Measurements from ENCODE around the gene FIGN.

Gene FIGN

DNA sequence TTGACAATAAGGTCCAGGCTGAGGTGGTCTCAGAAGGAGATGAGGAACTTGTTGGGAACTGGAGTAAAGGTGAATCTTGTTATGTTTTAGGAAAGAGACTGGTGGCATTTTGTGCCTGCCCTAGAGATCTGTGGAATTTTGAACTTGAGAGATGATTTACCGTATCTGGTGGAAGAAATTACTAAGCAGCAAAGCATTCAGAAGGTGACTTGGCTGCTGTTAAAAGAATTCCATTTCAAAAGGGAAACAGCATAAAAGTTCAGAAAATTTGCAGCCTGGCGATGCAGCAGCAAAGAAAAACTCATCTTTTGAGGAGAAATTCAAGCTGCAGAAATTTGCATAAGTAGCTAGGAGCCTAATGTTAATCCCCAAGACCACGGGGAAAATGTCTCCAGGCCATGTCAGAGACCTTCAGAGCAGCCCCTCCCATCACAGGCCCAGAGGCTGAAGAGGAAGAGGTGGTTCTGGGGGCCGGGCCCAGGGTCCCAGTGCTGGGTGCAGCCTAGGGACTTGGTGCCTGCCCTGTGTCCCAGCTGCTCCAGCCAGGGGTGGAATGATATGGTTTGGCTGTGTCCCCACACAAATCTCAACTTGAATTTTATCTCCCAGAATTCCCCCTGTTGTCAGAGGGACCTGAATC lies 73.5 kb downstream of the FIGN start:
- no peak for DNase-seq (ENCODE audit: low read depth)

DNA sequence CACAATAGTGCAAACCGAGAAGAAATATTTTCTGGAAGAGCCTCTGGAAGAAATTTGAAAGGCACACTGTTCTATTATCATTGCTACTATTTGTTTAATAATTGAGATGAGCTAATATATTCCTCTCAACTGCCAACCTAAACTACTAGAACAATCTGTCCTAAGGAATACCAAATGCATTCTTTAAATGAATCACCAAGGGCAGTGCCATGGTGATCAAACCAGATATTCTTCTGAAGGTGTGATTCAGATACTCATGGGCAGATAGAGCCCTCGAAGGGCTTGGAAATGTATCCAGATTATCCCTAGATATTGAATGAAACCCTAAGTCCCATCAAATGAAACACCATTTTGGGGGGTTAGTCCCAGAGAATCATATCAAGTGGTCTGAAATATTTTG lies 76.6 kb downstream of the FIGN start:
- no peak for DNase-seq (ENCODE audit: low read depth)

DNA sequence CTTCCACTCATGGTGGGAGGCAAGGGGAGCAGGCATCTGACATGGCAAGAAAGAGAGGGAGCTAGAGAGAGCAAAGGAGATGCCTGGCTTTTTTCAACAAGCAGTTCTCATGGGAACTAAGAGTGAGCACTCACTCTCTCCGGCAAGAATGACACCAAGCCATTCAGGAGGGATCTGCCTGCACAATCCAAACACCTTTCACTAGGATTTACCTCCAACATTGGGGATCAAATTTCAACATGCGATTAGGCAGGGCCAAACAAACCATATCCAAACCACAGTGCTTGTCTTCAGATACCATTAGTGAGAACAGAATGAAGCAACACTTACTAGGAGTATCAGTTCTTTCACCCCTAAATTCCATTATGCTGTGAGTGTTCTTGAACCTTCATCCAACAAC lies 77.3 kb downstream of the FIGN start:
- DNase-seq (ENCODE audit: low read depth) = no peak

DNA sequence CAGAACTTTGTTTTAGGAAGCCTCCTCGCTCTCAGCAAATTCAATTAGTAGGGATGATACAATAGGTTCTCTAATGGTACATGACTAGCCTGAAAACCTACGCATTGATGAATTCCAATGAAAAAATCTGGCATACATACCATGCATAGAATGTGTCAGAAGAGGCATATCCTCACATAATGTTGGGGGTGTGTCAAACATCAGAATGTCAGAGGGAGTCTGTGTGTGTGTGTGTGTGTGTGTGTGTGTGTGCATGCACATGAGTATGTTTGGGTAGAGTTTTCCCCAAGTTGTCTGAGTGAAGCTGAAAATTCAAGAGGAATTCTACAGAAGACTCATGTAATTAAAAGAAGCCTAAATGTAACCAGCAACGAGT lies 78.5 kb downstream of the FIGN start:
- no peak for DNase-seq (ENCODE audit: low read depth)

DNA sequence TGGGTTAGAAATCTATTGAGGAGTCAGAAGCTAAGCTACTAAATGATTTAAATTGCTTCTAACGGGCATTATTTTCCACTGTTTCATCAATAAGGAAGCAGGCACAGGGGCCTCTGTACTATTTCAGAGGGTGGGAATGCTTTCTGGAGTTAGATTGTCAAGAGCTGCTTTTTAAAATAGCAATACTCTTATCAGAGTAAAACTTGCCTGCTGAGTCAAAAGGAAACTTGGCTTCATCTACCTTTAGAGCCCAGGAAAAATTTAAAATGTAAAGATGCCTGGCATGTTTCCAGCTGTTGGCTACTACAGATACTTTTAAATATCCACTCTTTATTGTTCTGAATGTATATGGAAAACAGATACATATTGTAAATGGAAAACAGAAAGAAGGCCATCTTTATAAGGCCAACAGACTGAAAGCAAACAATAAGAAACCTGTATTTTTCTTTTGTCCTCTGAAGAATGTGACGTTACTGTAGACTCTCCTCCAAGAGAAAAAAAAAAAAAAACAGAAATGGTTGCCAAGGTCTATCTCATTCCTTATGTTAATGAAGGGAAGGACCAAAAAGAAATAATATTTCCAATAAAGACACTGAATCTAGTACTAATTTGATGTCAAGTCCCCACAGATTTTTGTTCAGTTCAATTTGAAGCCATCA lies 79.1 kb downstream of the FIGN start:
- DNase-seq (ENCODE audit: low read depth) = no peak

DNA sequence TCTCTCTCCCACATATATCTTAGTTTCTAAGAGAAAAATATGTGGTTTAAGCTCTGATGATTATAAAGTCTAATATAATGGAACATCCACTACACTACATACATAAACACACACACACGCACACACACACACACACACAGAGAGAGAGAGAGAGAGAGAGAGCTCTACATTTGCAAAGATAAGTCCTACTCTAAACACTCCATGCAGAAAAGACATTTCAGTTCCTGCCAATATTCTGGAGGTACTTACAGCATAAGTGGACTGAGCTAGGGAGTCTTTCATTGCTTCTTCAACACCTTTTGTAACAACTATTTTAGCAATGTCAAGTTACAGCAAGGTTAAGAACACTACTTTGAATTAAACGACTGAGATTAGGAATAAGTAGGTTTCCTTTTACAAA lies 80.1 kb downstream of the FIGN start:
- no peak for DNase-seq (ENCODE audit: low read depth)

DNA sequence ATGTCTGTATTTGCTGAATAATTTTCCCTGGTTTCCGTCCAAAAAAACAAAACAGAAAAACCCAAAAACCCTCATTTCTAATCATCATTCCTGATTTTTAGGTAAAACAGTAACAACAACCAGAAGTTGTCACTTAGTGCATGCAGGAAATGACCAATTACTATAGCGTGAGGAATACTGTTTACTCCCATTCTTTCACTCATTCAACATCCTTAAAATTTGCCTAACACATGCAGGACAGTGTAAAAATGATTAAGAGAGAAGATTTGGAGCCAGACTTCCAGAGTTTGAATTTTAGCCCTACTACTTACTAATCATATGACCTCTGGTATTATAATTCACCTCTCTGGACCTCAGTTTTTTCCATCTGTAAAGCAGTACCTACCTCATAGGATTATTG lies 83.1 kb downstream of the FIGN start:
- DNase-seq (ENCODE audit: low read depth) = no peak

DNA sequence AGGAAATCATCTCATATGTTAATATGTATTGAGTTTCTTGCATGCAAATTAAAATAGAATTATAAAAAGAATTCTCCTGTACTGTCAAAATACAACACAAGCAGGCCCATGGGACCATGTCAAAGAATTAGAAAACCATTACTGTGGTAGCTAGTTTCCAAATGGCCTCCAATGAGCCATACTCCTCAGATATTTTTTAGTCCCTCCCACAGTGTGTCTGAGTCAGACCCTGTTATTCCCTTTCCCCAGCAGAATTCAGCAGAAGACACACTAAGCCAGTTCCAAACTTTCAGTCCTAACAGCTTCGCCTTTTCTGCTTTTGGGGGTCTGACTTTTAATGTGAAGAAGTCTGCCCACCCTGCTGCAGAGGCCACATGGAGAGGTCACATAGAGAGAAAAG lies 86.7 kb downstream of the FIGN start:
- no peak for DNase-seq (ENCODE audit: low read depth)

DNA sequence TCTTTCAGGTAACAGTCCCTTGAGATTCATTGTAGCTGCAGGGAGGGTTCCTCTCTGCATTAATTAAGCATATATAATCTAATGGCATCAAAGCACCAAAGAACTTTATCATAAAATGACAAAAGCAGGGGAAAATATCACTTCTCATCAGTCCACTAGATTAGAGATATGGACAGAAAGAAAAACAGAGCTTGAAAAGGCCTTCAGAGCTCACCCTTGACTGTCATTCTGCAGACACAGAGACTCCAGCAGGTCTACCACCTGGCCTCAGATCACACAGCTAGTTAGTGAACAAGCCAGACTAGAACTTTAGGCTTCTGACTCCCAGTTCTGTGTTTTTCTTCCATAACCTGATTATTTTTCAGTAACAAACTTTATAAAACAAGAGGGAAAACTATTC lies 88.5 kb downstream of the FIGN start:
- no peak for DNase-seq (ENCODE audit: low read depth)

DNA sequence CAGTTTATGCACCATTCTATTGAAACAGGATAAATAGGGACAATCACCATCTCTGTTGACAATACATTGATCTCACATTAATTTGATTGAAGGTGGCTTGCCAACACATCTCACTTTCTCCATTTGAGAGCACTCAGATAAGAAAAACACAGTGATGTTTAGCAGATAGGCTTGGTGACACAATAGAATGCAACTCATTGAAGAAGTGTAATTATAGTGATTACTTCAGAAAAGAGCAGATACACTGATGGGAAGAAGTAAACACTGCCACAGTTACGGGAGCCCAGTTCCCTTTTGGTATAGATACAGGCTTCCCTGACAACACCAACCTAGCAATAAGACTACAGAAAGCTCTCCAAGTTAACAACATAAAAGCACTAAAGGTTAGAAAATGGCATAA lies 89.1 kb downstream of the FIGN start:
- no peak for DNase-seq (ENCODE audit: low read depth)

DNA sequence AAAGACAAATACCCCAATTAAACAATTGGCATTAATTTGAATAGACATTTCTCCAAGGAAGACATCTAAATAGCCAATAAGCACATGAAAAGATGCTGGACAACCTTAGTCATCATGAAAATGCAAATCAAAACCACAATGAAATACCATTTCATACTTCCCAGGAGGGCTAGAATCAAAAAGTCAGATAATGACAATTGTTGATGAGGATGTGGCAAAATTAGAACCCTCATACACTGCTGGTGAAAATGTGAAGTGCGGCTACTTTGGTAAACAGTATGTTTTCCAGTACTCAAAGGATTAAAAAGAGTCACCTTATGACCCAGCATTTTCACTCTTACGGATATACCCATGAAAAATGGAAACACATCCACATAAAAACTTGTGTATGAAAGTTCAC lies 91.6 kb downstream of the FIGN start:
- DNase-seq (ENCODE audit: low read depth) = no peak

DNA sequence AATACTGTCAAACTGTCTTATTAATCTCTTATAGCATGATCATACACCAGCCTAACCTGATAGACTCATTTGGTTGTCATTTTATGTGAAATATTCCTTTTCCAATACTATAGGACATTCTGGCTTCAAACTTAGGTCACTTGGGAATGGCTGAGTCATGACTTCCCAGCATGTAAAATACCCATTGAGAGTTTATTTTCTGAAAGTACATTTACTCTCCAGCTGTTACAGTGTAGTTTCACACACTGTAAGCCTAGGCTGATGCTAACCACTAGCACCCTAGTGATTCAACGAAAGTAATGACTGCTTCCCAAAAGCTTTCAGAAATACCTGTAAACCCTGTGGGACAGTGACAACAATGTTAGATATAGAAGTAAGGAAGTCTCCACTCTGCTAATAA lies 93.8 kb downstream of the FIGN start:
- no peak for DNase-seq (ENCODE audit: low read depth)

DNA sequence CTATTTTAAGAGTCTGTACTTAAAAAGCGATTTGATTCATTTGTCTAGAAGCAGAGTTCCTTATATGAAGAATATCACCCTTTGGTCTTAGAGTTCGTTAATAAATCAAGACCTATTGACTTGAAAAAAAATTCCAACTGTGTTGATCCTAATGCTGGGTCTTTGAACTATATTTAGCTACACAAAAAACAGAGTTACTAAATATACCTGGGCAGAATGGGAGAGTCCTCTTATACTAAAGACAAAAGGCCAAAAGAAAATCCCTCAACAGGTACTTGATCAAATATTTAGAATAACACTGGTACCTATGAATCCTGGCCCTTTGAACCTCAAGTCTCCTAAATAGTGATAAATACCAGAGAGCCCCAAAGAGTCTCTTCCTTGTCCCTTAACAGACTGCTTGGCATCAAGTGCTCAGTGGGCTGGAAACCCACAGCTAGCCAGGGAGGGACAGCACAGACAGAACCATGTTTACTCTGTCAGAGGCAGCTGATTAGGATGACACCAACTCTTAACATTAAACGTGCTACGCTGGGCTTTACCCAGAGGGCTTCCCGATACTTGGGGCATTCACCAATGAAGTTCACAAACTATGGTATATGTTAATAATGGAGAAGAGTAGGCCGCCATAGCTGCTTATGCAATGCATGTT lies 95.1 kb downstream of the FIGN start:
- DNase-seq (ENCODE audit: low read depth) = no peak

DNA sequence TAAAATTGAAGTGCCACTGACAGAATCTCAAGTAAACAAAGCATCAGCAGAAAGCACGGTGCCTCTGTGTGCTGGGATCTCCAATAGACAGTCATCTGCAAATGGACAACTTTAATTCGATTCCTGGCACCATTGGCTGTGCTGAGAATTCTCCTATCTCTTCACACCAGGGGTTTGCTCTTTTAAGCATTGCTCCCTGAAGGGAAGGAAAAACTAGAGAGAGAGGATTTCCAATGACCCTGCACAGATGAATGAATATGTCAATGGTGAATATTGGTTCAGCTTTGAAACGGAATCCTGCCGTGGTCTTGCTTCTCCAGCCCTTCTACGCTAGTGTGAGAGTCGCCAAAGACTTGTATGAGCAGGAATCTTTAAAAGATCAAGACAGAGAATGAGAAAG lies 97.9 kb downstream of the FIGN start:
- no peak for DNase-seq (ENCODE audit: low read depth)

DNA sequence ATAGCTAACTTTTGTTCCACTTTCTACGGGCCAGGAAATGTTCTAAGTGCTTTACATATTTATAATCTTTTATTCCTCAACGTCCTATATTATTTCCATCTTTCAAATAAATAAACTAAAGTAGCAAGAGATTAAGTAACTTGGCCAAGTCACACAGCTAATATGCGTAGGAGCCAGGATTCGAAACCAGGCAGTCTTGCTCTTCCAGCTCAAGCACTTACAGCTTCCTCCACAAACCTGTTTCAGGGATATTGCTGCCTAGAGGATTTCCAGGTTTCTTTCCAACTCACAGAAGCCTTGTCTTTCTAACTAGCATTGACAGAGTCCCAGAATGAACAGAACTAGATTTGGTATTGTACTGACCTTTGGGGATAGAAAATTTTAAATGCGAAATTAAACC lies 102.5 kb downstream of the FIGN start:
- DNase-seq (ENCODE audit: low read depth) = no peak

DNA sequence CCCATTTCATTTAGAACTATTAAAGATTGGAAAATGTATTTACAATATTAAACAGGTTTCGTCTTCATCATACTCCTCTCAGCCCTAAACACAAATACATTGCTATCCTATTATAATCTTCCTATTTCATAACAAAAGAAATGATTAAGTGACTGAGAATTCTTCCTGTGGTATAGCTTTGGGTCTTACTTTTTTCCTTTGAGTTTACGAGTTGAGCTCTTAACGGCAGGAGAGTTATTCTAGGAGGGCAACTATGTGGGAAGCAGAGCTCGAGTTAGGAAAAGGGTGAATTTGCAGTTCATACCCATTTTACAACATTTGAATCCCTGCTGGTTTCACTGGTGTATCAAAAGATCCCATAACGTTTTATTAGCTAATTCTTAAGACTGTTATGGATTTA lies 105.0 kb downstream of the FIGN start:
- DNase-seq (ENCODE audit: low read depth) = no peak

DNA sequence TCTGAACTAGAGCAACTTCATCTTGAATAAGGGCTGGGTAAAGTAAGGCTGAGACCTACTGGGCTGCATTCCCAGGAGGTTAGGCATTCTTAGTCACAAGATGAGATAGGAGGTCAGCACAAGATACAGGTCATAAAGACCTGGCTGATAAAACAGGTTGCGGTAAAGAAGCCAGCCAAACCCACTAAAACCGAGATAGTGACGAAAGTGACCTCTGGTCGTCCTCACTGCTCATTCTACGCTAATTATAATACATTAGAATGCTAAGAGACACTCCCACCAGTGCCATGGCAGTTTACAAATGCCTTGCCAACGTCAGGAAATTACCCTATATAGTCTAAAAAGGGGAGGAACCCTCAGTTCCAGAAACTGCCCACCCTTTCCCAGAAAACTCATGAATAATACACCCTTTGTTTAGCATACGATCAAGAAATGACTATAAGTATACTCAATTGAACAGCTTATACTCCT lies 109.1 kb downstream of the FIGN start:
- no peak for DNase-seq (ENCODE audit: low read depth)

DNA sequence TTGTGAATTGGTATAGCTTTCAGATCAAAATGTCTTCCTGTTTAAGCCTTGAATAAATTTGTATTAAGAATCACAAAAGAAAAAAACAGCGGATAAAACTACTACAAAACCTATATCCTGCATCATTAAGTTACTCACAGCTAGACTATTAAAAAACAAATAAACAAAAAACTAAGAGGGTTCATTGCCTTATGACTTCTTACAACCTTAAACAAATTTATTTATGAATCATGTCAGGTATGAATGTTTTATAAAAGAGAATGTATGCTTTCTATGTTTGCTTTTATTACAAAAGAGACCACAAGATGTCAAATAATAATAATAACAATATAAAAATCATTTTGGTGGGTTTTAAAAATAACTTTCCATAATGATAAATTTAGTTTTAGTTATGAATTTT lies 109.6 kb downstream of the FIGN start:
- no peak for DNase-seq (ENCODE audit: low read depth)

DNA sequence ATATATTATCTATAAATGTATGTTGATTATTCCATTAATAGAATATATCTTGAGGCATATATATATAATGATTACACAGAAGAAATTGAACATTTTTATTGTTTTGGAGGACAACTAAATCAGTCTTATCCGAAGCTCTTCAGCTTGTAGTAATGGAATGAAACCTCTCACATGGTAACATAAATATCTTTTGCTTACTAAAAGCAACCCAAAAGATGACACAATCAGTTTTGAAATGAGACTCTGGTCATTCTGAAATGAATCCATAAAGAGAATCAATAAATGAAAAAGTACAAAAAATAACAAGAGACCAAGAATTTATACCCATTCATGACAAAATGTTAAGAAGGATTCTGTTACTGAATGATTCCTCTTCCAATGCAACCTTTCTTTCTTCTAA lies 110.2 kb downstream of the FIGN start:
- no peak for DNase-seq (ENCODE audit: low read depth)

DNA sequence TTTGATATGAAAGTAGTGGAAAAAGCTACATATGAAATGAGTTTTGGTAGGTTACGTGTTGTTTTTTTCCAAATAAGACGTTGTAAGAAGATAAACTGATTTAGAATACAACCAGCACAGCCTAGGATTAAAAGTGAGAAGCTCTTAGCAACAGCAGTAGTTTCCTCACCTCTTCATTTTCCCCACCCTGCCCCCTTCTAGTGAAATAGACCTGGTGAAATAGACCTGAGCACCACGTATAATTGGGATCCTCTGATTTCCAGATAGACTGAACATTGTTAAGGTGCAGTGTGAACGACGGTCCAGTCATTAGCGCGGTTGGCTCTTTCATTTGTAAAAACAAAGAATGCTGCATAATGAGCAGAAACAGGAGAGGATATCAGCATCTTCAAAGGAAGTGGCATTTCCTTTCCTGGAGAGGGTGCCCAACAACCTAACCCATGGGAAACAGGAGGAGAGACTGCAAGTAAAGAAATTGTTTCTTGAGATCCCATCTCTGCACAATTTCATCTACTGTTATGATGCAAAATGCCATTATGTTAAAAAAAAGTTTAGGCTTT lies 114.3 kb downstream of the FIGN start:
- DNase-seq (ENCODE audit: low read depth) = no peak

DNA sequence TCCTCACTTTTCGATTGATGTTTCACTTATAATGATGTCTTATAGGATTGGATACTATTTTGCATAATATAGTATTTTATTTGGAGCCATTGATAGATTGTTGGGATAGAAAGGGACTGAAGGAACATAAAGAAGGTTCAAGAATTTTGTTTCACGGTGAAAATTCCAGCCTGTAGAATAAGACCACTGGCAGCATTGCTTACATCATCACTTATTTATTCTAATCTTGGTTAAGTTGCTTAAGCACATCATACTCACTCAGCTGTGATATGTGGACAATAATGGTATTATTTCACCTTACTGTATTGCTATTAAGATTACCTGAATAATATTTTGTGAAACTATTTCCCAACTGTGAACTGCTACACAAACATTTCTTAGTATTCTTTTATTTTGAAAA lies 118.3 kb downstream of the FIGN start:
- no peak for DNase-seq (ENCODE audit: low read depth)

DNA sequence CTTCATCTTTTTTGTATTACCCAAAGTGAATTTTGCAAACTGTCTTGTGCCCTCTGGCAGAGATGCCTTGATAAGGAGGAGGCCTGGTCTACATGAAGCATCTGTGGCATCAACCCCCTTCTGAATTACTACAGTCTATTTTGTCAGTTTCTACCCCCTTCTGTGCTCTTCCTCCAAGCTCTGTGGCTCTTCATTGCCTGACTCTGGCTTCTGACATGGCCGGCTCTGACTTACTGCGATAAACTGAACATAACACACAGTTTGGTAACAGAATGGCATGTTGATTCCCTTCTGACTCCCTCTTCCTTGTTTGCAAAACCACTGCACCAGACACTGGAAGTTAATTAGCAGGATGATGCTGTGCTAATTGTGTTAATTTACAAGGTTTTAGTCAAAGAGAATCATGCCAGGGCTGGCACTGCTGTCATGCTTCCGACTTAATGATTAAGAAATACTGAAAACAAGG lies 122.5 kb downstream of the FIGN start:
- DNase-seq (ENCODE audit: low read depth) = no peak

DNA sequence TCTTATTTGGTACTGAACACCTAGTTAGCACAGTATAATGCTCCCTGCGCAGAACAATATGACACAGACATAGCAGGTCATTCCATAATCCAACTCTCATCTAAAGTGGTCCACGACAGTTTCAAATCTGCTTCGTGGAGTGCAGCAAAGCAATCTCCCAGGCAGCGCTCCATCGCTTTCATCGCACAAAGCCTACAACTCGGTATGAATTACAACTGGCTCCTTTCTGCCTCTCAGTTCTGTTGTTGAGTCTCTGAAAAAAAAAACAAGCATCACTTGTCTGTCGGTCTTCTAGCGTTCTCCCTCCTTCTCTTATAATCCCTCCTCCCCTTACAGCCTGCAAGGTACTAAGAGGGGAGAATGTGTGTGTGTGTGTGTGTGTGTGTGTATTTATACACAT lies 123.5 kb downstream of the FIGN start:
- DNase-seq (ENCODE audit: low read depth) = no peak
